ENCODE results near the gene HDAC11.
"Not testable (repeated sequence)": the region's sequence is repeated elsewhere in the genome, so short reads cannot be mapped to it uniquely, and the experiment has no call there.

The HDAC11 gene

GRCh38 chr3:13509059-13509815 lies 29.1 kb downstream of the HDAC11 start:
- DNase-seq: no peak

- DNase-seq: no peak
These were observed 29.7 kb downstream of the HDAC11 start for GRCh38 chr3:13509816-13510192.

GRCh38 chr3:13512451-13512850 lies 32.3 kb downstream of the HDAC11 start:
- DNase-seq: no peak

- no peak for DNase-seq
These were observed 33.2 kb downstream of the HDAC11 start for GRCh38 chr3:13513051-13513912.

DNA sequence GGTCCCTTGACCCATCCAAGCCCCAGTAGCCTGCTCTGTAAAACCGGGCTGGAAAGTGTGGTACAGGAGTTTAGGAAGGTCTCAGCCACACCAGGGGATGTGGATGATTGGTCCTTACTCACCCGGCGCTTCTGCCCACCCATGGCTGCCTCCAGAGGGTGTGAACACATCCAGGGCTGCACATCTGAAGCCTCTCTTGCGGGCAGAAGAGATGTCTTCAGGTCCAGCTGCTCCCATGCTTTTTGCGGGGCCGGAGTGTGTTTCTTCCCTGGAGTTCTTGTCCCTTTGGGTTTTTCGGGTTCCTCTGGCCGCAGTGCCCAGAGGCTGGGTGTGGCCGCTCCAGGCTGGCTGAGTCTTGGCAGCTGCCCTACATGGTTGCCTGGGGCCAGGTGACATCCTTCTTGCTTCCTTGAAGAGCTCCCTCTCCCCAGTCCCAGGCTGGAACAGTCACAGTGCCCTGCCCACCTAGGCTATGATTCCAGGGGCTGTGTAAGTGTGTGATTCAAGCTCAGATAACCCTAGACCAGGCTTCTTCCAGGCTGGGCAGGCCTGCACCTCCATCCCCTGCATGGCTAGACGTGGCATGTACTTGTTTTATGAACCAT lies 33.9 kb downstream of the HDAC11 start:
- DNase-seq: no peak

- DNase-seq: no peak
These were observed 34.7 kb downstream of the HDAC11 start for GRCh38 chr3:13514639-13515435.

- no peak for DNase-seq
These were observed 36.0 kb downstream of the HDAC11 start for GRCh38 chr3:13515786-13516759.

DNA sequence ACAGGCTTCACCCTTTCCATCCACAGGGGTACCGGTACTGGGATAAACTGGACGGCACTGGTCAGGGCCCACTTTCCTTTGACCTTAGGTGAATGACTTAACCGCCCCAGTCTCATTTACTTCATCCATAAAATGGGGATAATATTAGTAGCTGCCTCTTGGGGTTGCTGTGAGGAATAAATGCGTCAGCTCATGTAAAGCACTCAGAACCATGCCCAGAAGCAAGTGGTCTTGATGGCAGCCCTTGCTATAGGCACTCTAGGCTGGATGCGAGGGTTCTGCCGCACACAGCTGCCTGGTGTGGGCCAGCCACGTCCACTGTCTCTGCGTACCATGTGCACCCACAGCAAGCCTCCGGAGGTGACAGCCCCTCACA lies 36.6 kb downstream of the HDAC11 start:
- DNase-seq: no peak

DNA sequence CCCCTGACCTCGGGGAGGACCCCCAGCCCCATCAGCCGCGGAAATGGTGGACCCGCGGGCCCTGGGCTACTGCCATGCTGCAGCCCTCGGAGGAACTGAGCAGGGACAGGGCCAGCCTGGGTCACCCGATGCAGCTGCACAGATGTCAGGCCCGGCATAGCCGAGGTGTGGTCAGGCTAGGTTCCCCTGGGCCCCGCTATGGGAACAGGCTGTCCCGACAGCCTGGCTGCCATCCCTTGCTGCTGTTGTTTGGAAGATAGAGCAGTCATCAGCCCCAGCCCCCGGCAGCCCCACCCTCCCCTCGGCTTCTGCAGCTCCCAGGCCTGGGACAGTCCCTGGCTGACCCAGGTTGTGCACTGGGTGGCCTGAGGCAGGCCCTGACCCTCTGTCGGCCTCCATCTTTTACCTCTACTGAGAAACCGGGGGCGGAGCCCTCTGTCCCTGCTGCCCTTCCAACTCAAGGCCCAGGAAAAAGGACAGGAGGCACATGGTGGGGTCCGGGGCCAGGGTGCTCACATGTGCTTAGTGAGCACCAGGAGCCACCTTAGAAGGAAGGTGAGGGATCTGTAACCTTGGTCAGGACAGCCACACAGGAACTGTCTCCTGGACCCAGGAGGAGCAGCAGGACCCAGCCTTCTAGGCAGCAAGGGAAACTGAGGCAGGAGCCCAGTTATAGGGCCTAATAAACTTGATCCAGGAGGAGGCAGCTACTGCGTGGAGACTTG lies 37.3 kb downstream of the HDAC11 start:
- DNase-seq: no peak

DNA sequence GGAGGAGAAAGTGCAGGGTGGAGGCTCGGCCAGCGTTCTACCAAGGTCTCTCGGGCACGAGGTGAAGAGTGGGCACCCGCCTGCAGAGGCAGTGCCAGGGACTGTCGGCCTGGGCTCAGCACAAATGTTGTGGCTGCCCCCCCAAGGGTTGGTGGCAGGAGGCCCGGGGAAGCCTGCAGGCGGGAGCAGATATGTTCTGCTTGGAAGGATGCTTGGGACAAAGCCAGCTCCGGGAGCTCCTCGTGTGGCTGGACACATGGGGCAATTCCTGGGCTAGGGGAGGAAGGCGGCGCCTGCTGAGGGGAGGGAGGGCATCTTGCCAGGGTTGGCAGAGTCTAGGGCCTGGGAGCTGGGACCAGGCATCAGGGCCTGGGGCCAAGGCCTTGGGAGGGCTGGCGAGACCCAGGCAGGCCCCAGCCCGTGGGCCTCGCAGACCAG lies 38.4 kb downstream of the HDAC11 start:
- DNase-seq: no peak

- DNase-seq: no peak
These were observed 39.1 kb downstream of the HDAC11 start for GRCh38 chr3:13519006-13519791.

GRCh38 chr3:13520326-13520880 lies 40.3 kb downstream of the HDAC11 start:
- DNase-seq: no peak

DNA sequence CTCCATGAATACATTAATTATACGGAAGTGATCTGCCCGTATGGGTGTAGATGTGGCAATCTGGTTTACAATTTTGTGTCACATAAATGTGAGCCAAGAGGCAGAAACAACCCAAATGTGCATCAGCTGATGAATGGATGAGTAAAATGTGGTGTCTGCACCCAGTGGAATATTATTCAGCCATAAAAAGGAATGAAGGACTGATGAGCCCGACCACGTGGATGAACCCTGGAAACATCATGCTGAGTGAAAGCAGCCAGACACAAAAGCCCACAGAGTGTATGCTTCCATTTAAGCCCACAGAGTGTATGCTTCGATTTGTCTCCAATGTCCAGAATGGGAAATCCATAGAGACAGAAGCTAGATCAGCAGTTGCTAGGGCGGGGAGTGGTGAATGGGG lies 41.2 kb downstream of the HDAC11 start:
- DNase-seq: no peak

DNA sequence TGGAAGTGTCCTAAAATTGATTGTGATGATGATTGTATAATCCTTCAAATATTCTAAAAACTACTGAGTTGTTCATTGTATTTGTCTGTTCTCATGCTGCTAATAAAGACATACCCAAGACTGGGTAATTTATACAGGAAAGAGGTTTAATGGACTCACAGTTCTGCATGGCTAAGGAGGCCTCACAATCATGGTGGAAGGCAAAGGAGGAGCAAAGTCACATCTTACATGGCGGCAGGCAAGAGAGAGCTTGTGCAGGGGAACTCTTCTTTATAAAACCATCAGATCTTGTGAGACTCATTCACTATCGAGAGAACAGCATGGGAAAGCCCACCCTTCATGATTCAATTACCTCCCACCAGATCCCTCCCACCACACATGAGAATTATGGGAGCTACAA lies 41.6 kb downstream of the HDAC11 start:
- not testable (repeated sequence) for DNase-seq

DNA sequence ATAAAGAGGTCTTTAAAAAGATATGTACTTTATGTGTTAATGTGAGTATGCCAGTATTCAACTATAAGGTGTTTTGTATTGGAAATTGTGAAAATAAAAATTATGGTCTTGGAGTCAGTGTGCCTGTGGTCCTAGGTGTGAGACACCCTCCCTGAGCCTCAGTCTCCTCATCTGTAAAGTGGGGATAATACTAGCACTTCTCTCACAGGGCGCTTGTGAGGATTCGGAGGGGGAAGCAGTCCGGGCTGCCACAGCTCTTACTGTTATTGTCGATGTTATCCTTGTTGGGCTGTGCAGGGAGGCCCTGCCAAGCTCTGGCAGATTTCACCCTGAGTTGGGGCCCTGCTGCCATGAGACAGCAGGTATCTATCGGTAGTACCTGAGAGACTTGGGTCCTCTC lies 42.1 kb downstream of the HDAC11 start:
- no peak for DNase-seq

DNA sequence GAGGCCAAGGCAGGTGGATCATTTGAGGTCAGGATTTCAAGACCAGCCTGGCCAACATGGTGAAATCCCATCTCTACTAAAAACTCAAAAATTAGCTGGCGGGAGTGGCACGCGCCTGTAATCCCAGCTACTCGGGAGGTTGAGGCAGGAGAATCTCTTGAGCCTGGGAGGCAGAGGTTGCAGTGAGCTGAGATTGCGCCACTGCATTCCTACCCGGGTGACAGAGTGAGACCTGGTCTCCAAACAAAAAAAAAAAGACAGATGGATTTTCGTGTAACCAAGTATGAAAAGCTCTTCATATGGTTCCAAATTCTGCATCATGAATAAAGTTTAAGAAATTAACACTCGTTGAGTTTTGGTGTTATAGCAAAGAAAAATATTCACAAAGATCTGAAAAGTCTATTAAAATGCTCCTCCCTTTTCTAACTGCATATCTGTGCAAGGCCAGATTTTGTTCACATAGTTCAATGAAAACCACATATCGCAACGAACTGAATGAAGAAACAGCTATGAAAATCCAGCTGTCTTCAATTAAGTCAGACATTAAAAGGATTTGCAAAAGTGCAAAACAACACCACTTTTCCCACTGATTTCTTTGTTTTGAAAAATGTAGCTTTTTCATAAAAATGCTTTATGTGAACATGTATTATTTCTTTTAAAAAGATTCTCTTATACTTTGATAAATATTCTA lies 45.0 kb downstream of the HDAC11 start:
- DNase-seq: no peak

DNA sequence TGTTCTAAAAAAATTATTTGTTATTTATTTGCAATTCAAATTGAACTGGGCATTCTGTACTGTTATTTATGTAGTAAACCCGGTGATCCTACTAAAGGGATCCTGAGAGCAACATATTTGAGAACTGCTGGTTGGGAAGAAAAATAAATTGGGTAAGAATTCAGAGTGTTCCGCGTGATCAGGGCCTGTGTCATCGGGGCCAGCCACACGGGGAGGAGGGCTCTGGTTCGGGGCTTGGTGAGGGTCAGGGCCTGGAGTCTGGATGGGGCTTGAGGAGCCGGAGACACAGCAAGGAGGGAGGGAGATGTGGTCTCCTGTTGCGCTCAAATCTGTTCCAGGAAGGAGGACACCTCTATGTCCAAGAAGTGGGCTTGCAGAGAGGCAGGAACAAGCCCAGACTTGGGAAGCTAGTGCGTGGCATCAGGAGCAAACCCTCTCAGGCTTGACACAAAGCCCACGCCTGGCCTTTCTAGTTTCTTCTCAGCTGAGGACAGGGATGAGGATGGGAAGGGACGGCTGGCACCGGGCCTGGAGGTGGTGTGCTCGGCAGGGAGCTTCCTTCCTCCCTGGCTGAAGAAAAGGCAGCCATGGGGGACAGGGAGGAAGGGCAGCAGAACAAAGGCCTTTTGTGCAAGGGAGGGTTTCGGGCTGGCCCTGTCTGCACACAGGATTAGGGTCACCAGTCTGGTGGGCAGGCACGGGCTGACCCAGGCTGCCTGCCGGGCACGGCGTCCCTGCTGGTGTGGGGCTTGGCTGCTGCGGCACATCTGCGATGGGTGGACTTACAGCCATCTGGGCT lies 45.9 kb downstream of the HDAC11 start:
- no peak for DNase-seq

DNA sequence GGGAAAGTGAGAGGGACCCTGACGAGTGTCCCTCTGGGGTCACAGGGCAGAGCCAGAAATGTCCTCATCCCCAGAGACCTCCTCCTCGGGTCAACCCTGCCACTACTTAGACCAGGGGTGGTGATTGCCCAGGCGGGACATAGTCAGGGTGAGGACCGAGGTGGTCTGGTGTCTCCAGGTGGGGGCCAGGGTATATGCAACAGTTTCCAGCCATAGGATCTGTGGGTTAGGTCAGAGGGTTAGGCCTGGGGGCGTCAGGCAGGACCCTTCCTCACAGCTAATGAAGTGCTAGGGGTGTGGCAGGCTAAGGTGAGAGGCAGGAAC lies 46.5 kb downstream of the HDAC11 start:
- DNase-seq: no peak

Data from activated CD4-positive, CD25-positive, alpha-beta regulatory T cell treated with anti-CD3 and anti-CD28 coated beads, Interleukin-2, amount 50 U/mL, for 72 hours (primary cell).